IPS DF 19.7 (cell line): ENCODE results near the gene SCIMP.
"Not testable (repeated sequence)": the region's sequence is repeated elsewhere in the genome, so short reads cannot be mapped to it uniquely, and the experiment has no call there.

Experiments used
- DNase-seq: peaks from one replicate; pipeline ENCODE4 v3.0.0-alpha.2; 2013; ENCODE audit warnings: low read depth, low spot score

Gene SCIMP

GRCh38 chr17:5238333-5238732, 3.7 kb upstream of the SCIMP start:
- no peak for DNase-seq

DNA sequence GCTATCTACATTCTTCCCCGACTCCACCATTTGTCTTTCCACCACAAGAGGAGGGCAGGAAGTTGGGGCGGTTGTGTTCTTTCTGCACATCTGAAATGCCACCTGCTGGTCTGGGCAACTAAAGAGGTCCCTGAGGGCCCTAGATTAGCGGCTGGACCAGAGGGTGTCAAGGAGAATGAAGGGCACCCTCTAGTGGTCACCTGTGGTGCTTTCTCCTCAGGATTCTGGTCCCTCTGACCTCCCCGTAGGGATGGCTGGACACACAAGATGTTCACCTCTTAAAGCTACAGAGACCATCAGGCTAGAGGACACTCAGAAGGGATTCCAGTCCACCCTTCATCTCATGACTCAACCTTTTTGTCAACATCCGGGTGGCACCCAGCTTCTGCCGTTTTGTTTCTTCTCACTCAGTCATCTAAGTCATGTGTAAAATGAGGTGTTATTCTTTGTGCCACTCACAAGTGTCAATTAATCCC, 2.9 kb upstream of the SCIMP start:
- DNase-seq = peak; percentile 59

DNA sequence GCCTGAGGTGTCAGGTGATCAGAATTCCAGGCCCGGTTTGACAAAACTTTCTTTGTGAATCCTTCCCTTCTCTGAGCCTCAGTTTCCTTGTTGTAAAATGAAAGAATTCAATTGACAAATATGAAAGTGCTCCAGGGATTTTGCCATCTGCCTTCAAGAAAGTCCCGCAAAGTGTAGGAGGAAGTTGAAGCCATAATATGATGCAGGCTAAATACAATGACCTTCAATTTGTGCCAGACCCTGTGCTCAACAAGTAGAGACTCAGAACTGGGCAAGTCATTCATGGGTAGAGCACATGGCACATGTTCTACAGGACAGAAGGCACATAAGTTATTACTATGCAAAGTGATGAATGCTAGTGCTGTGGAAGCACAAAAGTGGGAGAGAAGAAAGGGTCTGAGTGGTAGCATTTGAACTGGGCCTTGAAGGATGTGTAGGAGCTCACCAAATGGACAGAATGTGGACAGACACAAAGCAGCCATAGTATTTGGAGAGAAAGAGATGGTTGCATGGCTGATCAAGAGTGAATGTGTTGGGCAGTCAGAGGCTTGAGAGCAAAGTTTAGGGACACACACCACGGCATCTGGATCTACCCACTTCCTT, 2.4 kb upstream of the SCIMP start:
- no peak for DNase-seq

DNA sequence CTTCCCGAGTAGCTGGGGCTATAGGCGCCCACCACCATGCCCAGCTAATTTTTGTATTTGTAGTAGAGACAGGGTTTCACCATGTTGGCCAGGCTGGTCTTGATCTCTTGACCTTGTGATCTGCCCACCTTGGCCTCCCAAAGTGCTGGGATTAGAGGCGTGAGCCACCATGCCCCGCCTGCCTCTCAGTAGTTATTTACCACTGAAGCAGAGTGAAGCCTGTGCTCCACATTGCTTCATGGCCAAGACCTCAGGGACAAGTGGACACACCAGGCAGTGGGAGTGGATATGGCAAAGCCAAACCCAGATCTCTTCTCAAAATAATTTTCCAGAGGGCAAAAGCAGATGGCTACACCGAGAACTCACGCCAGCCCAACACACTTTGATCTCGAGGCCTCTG, 1.2 kb downstream of the SCIMP start:
- not testable (repeated sequence) for DNase-seq

DNA sequence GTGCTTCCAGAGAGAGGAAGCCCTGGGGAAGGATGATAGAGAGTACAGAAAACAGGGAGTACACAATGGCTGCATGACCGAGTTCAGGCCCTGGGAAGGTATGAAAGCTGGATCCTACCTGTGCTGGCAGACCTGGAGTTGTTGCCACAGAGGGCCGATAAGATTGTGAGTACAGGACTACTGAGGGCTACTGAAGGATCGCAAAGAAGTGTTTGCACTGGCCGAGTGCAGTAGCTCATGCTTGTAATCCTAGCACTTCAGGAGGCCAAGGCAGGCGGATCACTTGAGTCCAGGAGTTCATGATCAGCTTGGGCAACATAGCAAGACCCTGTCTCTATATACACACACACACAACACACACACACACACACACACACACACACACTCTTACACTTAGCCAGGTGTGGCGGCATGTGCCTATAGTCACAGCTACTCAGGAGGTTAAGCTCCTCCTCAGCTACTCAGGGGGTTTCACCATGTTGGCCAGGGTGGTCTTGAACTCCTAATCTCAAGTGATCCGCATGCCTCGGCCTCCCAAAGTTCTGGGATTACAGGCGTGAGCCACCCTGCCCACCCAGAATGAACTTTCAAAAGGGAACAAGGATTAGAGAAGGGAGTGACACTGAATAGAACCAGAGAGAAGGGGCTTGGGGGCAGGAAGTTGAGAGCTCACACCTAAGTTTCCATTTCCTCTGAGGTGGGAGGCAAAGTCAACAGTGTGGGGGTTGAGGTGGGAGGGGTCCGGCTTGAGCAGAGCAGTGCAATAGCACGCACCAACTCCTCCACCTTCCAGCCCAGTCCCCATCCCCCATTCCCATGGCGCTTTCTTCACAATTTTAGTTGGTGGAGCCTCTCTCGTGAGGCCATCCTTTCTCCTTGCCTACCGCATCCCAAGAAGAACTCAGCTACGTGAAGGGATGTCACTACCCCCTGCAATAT, 7.5 kb downstream of the SCIMP start:
- DNase-seq = no peak

- no peak for DNase-seq
These were observed 8.8 kb downstream of the SCIMP start for GRCh38 chr17:5225668-5226457.

DNA sequence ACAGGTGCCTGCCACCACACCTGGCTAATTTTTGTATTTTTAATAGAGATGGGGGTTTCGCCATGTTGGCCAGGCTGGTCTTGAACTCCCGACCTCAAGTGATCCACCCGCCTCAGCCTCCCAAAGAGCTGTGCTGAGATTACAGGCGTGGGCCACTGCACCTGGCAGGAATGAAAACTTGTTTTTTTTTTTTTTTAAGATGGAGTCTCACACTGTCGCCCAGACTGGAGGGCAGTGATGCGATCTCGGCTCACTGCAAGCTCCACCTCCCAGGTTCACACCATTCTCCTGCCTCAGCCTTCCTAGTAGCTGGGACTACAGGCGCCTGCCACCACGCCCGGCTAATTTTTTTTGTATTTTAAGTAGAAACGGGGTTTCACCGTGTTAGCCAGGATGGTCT, 12.7 kb downstream of the SCIMP start:
- not testable (repeated sequence) for DNase-seq

GRCh38 chr17:5220074-5220473, 14.6 kb downstream of the SCIMP start:
- no peak for DNase-seq

GRCh38 chr17:5219536-5219935, 15.1 kb downstream of the SCIMP start:
- DNase-seq = no peak

- DNase-seq = not testable (repeated sequence)
These were observed 17.1 kb downstream of the SCIMP start for GRCh38 chr17:5217562-5217961.

- DNase-seq = no peak
These were observed 23.2 kb downstream of the SCIMP start for GRCh38 chr17:5211458-5211857.

DNA sequence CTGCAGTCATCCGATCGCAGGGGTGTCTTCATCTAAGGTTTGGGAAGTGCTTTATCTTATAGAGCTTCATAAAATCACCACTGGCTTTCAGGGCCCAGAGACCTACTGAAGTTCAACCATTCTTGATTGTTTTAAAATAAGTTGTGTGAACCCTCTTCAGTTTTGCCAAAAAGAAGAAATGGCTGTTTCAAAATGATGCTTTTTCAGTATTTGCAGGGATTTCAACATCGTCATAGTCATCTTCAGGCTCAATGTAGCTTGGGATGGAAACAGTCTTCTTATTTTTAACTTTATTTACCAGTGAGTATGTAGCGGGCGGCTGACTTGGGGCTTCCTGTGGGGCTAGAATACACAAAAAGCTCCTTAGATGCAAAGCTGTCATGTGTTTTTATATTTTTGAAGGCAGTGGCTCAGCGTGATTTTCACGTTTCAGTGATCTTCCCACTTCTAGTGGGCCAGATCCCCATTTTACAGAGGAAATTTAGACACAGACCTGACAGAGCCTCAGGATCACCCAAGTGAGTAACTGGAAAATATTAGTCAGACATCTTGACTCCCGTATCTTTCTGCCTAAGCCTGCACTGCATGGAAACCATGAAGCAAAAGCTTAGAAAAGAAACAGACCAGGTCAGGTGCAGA, 23.9 kb downstream of the SCIMP start:
- DNase-seq = no peak

- DNase-seq = no peak
These were observed 24.6 kb downstream of the SCIMP start for GRCh38 chr17:5210091-5210490.

DNA sequence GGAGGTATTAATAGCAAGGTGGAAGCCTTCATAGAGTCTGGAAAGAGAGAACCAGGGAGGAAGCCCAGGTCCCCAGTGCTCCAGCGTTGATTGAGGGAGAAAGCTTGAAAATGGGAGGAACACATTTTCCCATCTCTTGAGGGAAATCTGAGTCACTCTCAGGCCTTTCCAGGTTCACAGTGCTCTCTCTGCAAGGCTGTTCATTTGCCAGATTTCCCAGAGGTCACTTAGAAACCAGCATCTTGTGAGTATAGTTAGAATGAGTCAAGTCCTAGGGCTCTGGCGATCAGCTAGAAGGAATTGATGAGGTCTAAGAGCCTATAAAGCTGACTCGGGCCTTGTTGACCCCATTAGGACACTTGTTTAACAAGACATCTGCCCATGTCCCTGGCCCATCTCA, 25.3 kb downstream of the SCIMP start:
- no peak for DNase-seq

DNA sequence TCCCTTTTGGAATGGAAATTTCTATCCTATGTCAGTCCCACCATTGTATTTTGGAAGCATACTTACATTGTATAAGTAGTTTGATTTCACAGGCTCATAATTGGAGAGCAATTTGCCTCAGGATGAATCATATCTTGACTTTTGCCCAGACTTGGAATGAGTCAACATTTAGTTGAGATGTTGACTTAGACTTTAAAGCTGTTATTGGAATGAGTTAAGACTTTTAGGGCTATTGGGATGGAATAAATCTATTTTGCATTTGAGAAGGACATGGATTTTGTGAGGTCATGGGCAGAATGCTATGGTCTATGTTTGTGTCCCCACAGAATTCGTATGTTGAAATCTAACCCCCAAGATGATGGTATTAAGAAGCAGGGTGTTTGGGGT, 30.8 kb downstream of the SCIMP start:
- no peak for DNase-seq

DNA sequence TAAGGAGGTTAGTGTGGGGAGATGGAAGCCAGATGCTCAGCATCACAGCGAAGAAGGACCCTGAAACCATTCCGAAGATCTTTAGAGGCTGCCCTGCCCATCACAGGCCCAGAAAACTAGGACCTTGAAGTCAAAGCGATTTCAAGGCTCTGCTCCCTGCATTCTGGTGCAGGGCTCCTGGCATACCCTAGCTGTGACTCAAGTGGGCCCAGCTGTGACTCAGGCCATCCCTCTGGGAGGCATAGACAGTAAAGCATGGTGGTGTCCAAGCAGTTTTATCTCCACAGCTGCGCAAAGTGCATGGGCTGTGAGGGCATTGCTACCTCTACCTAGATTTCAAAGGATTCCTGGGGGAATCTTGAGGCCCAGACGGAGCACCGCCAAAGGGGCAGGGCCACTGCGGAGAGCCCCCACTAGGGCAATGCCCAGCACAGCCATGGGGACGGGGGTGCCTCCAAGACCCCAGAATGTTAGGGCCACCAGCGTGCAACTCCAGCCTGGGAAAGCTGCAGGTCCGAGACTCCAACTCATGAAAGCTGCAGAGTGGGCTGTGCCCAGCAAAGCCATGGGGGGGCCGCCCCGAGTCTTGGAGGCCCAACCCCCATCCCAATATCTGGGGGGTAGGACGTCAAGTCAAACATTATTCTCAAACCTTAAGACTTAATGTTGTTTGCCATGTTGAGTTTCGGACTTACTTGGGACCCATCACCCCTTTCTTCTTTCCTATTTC, 31.3 kb downstream of the SCIMP start:
- DNase-seq = no peak

DNA sequence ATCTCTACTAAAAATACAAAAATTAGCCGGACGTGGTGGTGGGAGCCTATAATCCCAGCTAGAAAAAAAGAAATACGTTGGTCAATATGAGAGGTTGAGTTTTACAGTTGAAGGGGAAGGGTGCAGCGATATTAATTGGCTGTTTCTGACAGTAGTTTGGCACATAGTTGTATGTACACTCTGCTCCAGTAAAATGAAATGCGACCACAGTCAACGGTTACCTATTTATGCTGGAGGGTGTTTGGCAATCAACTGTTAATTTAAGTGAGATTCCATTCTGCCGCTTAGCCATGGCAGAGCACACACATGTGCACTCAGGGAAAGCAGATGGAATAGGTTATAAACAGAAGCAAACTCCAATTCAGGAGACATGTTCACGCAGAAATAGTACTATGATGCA, 33.6 kb downstream of the SCIMP start:
- DNase-seq = no peak

- no peak for DNase-seq
These were observed 34.3 kb downstream of the SCIMP start for GRCh38 chr17:5200360-5200759.

- DNase-seq = no peak
These were observed 36.2 kb downstream of the SCIMP start for GRCh38 chr17:5198472-5198871.

- DNase-seq = no peak
These were observed 40.3 kb downstream of the SCIMP start for GRCh38 chr17:5194346-5194745.
